ENCODE results near the gene CIPC.
A peak's percentile ranks its signal among the peaks of the same experiment; 100 is the strongest.

CIPC gene

DNA sequence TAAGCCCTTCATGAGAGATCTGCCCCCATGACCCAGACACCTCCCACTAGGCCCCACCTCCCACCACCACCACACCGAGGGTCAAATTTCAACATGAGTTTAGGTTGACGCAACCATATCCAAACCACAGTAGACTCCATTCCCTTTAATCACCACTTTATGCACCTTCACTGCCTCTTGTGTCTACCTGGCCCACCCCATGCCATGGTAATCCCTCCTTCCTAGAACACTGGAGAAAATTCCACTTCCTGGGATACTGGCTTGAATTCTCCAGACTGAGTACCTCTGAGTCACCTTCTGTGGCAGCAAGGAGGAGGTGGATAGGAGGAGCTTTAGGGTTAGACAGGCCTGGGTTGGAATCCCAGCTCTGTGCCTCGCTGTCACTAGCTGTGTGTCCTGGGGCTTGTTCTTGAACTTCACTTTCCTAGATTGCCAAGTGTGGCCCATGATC is 26.1 kb upstream of the CIPC start:
- DNase-seq: no peak

DNA sequence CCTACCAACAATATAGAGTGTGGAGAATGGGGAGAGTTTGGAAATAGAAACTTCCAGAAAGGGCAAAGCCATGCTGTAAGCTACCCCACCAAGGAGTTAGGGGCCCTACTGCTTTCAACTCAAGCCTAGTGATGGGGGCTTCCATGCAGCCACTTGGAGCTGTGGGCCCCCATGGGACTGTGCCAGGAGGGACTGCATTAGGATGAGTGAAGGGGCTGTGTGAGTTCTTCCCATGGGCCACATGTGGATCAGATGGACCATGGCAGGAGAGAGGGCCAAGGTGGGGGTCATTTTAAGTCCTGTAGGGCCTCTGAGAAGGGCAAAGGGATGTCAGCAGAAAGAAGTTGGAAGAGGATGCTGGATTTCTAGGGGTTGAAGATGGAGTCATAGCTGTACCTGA is 23.1 kb upstream of the CIPC start:
- DNase-seq: no peak

DNA sequence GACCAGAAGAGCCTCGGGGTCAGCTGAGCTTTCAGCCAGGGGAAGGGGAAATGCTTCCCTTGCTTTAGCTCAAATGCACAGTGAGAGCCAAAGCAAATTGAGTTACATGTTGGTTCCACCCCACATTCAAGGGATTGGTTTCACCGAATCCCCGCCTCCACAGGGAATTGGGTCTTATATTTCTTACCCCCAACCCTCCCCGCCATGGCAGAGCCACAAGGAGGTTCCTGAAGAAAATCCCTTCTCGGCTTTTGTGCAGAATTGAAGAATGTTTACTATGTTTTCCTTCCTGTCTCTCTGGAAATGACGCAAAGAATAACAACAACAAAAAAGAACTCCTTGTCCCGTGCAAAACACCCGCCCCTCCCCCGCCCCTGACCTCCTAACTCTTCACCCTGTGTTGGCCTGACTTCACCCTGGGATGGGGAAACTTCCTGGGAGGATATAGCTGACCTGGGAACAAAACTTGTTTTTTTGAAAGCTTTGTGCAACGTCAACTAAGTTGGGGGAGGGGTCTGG is 21.9 kb upstream of the CIPC start:
- DNase-seq: no peak

DNA sequence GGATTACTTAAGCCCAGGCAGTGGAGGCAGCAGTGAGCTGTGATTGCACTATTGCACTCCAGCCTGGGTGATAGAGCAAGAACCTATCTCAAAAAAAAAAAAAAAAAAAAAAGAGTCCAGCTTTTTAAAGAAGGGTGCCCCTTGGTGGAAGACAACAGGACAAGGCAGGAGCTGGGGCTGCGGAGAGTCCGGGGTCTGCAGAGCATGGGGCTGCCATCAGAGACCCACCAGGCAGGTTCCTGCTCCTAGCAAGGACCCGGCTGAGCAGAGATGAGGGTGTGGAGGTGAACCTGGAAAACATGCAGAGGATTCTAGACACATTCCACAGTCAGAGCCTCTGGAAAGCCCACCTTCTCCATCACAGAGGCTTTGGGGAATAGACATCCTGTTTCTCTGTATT is 21.0 kb upstream of the CIPC start:
- DNase-seq: no peak

DNA sequence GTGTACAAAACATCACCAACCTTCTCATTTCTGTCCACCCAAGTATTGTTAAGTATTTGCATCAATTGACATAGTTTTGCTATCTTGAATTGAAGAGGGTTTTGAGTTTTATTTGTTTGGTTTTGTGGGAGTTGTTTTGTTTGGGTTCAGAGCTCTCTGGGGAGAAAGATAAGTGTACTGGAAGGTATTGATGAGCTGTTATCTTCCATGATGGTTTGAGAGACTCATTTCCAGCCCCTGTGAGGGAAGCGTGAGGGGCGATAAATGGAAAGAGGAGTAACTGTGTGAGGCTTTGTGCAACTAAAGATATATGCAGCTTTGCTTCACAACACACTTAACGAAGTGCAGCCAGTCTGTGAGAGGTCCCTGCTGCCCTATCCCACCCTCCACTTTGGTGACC is 15.7 kb upstream of the CIPC start:
- DNase-seq: peak; percentile 45

DNA sequence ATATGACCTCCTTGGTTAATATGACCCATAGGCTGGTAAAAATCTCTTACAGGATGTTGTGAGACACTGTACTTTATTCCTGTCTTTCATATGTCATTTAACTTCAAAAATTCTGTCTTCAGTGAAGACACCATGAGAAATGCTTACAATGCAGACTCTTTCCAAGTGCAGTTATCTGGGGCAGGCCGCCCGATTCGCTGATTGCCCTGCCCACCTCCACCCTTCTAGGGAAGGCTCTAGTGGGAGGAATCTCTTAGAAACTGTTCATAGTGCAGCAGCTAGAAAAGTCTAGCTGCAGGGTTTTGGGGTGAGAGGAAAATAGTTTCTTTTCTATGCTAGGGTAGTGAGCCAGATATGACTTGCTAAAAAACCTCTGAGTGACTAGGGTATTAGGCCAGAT is 15.0 kb upstream of the CIPC start:
- DNase-seq: peak; percentile 54

DNA sequence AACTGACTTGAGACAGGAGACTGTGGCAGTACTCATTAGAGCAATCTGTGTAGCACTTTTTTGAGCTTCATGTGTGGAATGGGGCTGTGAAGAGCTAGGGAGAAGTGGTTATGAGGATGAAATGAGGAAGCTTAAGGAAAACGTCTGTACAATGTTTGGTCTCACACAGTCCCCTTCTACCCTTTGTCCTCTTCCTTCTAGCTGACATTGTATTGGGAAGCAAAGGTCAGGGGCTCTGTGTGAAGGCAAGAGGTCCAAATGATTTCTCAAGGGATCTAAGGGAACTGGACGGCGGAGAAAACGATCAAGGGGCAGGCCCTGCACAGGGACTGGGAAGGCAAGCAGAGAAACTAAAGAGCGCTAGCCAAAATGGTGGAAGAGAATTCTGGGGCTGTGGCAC is 13.1 kb upstream of the CIPC start:
- no peak for DNase-seq

DNA sequence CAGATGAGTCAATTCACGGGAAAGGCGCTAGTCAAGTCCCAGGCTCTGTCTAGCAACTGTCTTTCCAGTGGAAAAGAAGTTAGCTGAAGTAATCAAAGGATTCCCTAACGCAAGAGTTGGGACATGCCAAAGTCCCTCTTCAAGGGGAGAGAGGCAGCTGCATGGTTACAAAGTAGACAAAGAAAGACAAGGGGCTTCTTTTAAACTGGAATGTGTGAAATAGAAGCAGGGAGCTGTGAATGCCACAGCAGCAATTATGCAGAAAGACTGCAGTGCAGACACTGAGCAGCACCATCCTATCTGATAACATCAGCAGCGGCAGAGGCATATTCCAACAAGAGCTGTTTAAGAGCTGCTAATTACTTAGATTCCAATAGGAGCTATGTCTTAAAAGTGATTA is 12.5 kb upstream of the CIPC start:
- DNase-seq: no peak

DNA sequence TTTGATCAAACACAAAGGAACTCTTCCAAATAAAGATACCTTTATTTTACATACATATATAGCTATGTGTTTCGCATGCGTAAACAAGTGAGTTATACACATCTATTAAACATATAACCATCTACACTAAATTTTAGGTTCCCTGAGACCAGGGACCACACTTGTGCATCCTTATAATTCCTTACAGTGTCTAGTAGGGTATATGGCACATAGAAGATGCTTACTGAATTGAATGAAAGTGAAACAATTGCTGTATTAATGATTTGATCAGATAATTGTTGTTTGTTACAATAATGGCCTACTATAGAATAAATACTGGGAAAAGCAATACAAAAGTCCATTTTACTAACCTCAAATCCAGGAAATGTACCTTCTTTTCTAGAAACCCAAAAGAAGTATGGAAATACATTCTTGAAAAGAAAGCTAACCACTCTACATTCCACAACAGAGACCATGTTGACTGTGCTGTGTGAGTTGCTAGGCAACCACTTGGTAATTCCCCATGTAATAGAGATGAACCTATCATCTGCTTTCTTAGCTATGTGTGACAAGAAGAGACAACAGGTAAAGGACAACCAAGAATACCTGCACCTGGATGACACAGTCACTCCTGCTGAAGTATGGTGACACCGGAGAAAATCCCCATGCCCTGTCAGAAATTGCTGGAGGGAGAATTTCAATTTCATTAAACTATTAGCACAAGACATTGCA is 11.9 kb upstream of the CIPC start:
- DNase-seq: no peak

DNA sequence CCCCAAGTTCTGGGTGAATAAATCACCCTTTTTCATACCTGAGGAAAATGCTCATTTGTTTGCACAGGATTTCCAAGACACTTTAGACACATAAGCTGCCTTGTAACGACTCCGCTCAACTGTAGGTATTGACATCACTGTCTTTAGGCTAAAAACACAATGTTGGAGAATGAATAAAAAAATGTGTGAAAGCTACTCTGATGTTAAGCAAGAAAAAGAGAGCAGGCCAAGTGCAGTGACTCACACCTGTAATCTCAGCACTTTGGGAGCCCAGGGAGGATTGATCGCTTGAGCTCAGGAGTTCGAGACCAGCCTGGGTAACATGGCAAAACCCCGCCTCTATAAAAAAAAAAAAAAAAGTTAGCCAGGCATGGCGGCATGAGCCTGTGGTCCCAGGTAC is 11.1 kb upstream of the CIPC start:
- no peak for DNase-seq

DNA sequence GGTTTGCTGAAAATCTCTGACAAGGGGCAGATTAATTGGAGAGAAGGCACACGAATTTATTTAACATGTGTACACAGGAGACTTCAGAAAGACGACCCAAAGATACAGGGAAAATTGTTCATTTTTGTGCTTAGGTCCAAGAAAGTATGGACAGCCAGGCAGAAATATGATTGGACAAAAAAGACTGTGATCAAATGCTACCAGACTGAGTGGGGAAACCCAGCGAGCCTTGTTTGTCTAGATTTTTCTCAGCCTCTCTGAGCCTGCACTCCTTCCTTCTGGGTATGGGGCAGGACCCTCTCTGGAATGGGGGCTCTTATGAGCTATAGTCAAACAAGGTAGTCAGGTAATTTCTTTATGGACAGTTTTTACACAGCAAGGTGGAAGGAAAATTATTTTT is 10.4 kb upstream of the CIPC start:
- no peak for DNase-seq

DNA sequence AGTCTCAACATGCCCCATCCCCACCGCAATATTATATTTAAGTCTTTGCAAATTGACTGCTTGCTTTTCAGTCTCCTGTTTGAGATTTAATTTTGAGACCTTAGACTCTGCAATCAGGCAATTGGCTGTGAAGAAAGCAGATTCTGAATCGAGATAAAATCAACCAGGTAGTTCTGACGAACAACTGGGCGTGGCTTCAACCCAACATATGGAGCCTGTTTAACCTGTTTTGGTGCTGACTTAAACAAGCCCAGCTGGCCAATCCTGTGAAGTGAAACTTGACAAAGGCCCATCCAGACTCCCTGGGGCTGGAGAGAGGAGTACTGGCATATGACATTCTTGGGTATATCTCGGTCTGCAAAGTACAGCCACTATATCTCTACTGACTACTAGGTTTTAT is 9.8 kb upstream of the CIPC start:
- no peak for DNase-seq

DNA sequence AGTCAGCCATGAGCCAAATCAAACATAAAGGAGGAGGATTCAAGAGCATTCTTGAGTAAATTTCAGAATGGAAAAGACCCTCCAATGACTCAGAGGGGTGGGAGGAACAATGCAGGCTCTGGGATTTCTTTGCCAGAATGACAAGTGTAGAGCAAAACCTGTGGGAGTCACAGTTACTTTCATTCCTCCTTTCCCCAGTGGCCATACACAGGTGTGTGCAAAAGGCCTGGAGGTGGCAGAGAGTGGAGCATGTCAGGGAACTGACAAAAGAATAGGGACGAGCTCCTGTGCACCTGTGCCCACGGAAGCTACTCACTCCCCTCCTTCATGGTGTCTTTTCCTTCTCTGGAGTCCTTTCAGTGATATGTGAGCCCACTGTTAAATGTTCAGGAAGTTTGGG is 9.4 kb upstream of the CIPC start:
- DNase-seq: no peak

DNA sequence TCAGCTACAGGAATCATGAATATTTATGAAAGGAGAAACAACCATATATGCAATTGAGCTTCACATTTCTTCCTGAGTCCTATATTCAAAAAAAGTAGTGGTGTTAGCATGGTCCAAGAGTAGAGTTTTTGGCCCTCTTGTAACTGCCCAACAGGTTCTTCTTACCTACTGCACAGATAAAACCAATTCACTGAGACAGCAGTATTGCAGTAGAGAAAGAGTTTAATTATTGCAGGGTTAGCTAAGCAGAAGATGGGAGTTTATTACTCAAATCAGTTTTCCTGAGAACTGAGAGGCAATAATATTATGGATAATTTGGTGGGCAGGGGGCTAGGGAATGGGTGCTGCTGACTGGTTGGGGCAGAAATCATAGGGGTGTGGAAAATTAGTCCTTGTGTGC is 6.5 kb upstream of the CIPC start:
- DNase-seq: no peak

DNA sequence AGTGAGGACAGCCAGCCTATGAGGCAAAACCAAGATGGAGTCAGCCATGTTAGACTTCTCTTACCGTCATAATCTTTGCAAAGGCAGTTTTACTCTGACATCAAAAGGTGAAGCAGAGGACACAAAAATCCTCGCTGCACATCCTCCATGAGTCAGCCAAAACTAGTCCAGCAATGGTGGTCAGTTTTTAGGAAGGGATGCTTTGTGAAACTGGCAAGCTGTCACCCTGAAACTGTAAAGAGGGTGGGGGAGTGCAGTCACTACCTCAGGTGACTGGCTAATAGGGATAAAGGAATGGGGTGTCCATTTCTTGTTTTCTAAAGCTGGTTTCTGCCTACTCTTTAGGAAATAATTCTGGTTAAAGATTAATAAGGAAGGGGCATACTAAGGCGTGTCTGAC is 5.4 kb upstream of the CIPC start:
- no peak for DNase-seq

DNA sequence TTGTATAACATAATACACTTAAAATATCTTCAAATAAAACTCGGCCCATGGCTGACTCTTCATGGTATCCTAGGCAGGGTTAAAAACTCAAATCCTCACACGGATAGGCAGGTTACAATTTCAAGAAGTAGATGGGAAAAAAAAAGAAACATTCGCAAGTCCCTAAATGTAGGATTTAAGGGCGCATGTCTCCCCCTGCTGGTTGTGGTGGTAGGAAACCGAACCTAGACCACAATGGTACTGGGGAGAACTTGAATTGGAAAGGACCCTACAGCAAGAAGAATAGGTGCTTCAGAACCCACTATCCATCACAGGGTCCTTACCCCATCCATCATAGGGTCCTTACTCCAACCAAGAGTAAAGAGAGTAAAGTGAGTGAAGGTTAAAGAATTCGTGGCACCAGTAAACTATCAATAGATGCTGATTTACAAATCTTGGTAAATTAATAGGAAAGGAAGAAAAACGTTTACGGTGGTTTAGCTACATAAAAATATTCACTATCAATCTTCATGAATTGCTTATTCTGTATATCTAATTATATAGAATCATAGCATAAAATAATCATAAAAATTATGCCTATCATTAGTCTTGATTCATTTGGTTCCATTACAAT is 3.3 kb upstream of the CIPC start:
- peak; percentile 94 for DNase-seq

DNA sequence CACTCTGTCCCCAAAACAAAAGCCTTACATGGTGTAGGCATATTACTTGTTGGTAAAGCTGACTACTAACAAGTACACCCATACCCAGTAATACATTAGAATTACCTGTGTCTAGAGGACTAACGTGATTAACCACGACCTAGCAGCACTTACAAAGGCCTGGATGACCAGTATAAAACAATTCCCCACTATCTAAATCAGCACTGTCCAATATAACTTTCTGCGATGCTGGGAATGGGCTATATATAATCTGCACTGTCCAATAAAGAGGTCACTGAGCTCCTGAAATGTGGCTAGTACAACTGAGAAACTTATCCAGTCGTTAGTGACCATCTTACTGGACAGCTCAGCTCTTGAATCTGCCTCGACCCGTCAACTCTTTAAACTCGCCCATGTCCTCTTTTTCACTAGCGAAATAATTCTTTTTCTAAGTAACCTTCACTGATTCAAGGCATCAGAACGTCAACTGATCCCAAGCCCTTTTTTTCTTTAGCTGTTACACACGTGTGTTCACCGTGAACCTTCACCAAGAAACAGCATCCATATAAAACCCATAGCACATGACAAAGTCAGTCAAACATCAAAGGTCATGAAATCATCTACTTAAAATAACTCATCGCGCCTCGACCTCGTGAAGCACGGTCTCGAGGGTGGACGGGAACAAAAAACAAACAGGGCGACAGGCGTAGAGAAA is 905 bp upstream of the CIPC start:
- DNase-seq: peak; percentile 30

DNA sequence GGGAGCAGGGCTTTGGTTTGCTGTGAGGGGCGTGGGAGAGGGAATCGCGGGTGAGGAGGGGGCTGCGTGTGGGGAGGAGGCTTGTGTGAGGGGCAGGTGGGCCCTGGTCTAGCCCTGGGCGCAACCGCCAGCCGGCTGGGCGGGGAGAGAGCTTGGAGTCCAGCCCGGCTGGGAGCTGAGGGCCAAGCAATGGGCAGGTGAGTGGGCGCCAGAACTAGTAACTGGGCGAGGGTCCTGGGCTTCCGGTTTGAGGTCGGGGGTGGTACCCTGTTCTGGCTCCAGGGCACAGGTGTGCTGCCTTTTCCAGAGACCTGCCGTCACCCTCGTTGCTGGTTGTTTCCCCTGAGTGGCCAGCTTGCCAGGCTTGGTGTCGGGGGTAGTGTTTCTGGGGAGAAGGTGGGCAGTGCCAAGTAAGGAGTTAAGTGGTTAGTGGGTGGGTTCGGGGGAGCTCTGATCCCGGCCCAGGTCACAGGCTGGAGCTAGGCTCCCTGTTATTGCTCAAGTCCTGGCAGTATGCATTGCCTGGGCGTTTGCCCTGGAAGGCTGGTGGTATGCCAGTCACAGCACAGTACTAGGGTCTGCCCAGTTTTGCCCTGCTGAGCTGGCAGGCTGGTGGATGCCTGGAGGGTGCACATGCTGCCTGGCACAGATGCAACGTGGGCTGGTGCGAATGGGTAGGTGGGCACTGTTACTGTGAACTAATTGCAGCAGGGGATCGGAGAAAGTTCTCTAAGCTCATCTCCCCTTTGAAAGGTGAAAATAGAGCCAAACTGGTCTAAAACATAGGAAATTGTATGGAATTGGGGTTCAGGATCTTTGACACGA is 683 bp downstream of the CIPC start:
- DNase-seq: peak; percentile 32

DNA sequence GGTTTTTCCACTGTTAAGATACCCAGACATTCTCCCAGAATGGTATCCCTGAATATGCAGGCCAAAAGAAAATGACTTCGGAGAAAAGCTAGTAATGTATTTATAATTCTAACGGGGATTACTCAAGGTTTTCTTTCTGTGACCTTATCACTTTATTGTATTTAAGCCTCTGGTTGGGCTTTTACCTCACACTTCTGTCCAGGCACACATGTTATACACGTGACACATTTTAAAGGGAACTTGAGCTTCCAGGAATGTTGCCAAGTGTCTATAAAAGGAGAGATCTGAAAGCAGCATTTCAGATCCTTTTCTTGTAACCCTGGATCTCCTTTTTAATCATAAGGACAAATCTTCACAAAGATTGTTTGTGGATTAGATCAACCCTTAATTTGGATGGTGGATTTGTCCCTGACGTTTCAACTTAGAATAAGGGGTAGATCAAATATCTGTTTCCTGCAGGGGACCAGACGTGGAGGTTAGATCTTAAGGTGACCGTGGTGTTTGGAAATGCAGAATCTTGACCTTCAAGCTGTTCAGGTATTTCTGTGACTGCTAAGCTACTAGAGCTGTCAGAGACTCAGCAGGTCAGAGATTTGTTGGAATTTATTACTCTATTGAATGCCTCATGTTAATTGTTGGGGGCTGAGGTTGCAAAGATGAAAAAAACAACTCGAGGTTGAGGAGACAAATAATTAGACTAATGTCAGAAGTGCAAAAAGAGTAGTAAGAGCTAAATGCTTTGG is 1.5 kb downstream of the CIPC start:
- DNase-seq: peak; percentile 78

DNA sequence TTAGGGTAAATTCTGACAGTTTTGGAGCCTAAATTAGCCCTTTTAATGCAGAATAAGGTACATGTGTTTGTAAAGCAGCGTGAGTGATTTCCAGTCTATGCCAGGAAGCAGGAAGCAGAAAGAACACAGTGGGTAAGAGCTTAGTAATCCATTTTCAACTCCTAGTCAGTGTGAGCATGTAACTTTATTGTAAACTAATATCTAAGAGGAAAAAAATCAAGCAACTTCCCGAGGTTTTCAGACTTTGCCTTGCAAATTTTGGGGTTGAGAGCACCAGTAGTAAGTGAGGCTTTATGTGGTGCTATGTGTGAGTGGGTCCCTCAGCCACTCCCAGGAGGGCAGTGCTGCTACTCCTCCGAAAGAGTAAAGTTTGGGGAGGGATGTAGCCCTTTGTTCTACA is 2.9 kb downstream of the CIPC start:
- no peak for DNase-seq

DNA sequence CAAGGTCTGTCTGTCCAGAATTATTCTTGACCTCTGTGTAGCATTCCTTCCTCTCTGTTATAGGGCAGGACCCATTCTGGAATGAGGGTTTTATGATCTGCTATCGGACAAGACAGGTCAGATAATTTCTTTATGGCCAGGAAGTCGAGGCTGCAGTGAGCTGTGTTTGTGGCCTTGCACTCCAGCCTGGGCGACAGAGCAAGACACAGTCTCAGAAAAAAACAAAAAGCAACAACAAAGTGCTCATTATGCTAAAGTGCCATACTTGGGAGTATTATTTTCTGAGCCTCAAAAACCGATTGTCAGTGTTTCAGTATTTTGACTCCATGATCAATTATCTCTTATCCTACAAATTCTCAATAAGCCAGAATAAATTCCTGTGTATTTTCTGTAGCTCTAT is 4.1 kb downstream of the CIPC start:
- no peak for DNase-seq

DNA sequence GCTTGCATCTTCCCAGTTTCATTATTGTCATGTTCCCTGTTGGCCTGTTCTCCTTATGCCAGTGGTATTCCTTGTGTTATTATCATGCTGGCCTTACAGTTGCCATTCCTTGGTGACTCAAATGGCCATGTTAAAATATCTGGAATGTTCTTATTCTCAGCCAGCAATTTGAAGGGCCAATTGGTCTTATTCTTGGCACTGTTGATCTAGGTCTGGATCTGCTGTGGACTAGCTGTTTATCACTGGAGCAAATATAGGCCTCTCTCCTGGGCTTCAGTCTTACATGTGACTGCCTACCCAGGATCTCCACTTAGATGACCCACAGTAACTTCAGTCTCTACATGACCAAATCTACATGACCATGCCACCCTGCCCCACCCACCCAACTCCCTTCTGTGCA is 5.4 kb downstream of the CIPC start:
- DNase-seq: no peak

DNA sequence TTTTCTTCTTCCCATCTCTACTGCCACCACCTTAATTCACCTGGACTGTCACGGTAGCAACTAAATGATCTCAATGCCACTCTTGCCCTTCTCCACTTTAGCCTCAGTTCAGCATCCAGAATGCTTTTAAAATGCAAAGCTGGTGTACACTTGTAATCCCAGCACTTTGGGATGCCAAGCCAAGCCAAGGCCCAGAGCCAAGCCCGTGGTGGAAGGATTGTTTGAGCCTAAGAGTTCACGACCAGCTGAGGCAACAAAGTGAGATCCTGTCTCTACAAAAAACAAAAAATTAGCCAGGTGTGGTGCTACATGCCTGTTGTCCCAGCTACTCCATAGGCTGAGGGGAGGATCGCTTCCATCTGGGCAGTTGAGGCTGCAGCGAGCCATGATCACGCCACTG is 5.9 kb downstream of the CIPC start:
- no peak for DNase-seq

All from hematopoietic multipotent progenitor cell treated with erythropoietin and hydrocortisone succinate and interleukin-3 and kit ligand, for 6 days (in vitro differentiated cells).